ENCODE results near the gene MEGF11.
"Not testable (repeated sequence)": the region's sequence is repeated elsewhere in the genome, so short reads cannot be mapped to it uniquely, and the experiment has no call there.

The MEGF11 gene

GRCh38 chr15:66029650-66030049 is 223.9 kb downstream of the MEGF11 start:
- DNase-seq (ENCODE audit: low read depth) = no peak

GRCh38 chr15:66027268-66027805 is 226.2 kb downstream of the MEGF11 start:
- peak; percentile 26 for DNase-seq (ENCODE audit: low read depth)

- DNase-seq (ENCODE audit: low read depth) = no peak
These were observed 227.6 kb downstream of the MEGF11 start for GRCh38 chr15:66025972-66026371.

GRCh38 chr15:66025015-66025452 is 228.5 kb downstream of the MEGF11 start:
- DNase-seq (ENCODE audit: low read depth) = peak; percentile 9

- no peak for DNase-seq (ENCODE audit: low read depth)
These were observed 229.4 kb downstream of the MEGF11 start for GRCh38 chr15:66024116-66024515.

GRCh38 chr15:66023311-66023972 is 230.1 kb downstream of the MEGF11 start:
- DNase-seq (ENCODE audit: low read depth) = no peak

GRCh38 chr15:66022163-66022525 is 231.4 kb downstream of the MEGF11 start:
- DNase-seq (ENCODE audit: low read depth) = no peak

- DNase-seq (ENCODE audit: low read depth) = no peak
These were observed 231.9 kb downstream of the MEGF11 start for GRCh38 chr15:66021496-66022162.

GRCh38 chr15:66019826-66020398 is 233.6 kb downstream of the MEGF11 start:
- DNase-seq (ENCODE audit: low read depth) = no peak

GRCh38 chr15:66019368-66019767 is 234.2 kb downstream of the MEGF11 start:
- DNase-seq (ENCODE audit: low read depth) = no peak

- DNase-seq (ENCODE audit: low read depth) = no peak
These were observed 235.1 kb downstream of the MEGF11 start for GRCh38 chr15:66018488-66018797.

GRCh38 chr15:66017792-66018487 is 235.6 kb downstream of the MEGF11 start:
- DNase-seq (ENCODE audit: low read depth) = no peak

- DNase-seq (ENCODE audit: low read depth) = no peak
These were observed 236.6 kb downstream of the MEGF11 start for GRCh38 chr15:66017000-66017399.

GRCh38 chr15:66016199-66016598 is 237.4 kb downstream of the MEGF11 start:
- DNase-seq (ENCODE audit: low read depth) = no peak

GRCh38 chr15:66014635-66015182 is 238.8 kb downstream of the MEGF11 start:
- no peak for DNase-seq (ENCODE audit: low read depth)

GRCh38 chr15:66014022-66014421 is 239.5 kb downstream of the MEGF11 start:
- DNase-seq (ENCODE audit: low read depth) = no peak

- DNase-seq (ENCODE audit: low read depth) = peak; percentile 32
These were observed 244.5 kb downstream of the MEGF11 start for GRCh38 chr15:66008940-66009562.

GRCh38 chr15:66007663-66008262 is 245.8 kb downstream of the MEGF11 start:
- no peak for DNase-seq (ENCODE audit: low read depth)

- DNase-seq (ENCODE audit: low read depth) = peak; percentile 71
These were observed 246.6 kb downstream of the MEGF11 start for GRCh38 chr15:66006986-66007385.

- DNase-seq (ENCODE audit: low read depth) = peak; percentile 35
These were observed 248.8 kb downstream of the MEGF11 start for GRCh38 chr15:66004618-66005262.

GRCh38 chr15:66003129-66003528 is 250.4 kb downstream of the MEGF11 start:
- DNase-seq (ENCODE audit: low read depth) = not testable (repeated sequence)
